GM23248 (cell line): ENCODE measurements around the gene RPP25. TPM values are rescaled to one million over a fixed set of nuclear protein-coding genes. Genes with fewer than 3 reads are reported as not detected.
"Not testable (repeated sequence)": the region's sequence is repeated elsewhere in the genome, so short reads cannot be mapped to it uniquely, and the experiment has no call there.

ENCODE experiments used
- DNase-seq: peaks from one replicate; pipeline ENCODE4 v3.0.0-alpha.2; 2015
- H2AFZ ChIP-seq: fragments of 200-600 bp; sonication (generic); 2 replicates; pipeline ENCODE4 v1.6.1; 2016; ENCODE audit warnings: antibody characterized with exemption
- H3F3A ChIP-seq: fragments of 200-600 bp; sonication (generic); 2 replicates; pipeline ENCODE4 v1.6.1; 2016; ENCODE audit warnings: mild to moderate bottlenecking, antibody characterized with exemption, mixed run types; ENCODE audit not compliant: insufficient read depth
- H3K27ac ChIP-seq: fragments of 200-600 bp; sonication (generic); 2 replicates; pipeline ENCODE4 v1.5.1; 2016; ENCODE audit warnings: mild to moderate bottlenecking
- H3K27me3 ChIP-seq: fragments of 200-600 bp; sonication (generic); replicated peaks from 2 replicates; pipeline ENCODE4 v1.6.1; 2016; ENCODE audit warnings: mild to moderate bottlenecking; ENCODE audit not compliant: insufficient read depth
- H3K36me3 ChIP-seq: fragments of 200-600 bp; sonication (generic); 2 replicates; pipeline ENCODE4 v1.6.1; 2016; ENCODE audit warnings: low read depth, mild to moderate bottlenecking
- H3K4me1 ChIP-seq: fragments of 200-600 bp; sonication (generic); 2 replicates; pipeline ENCODE4 v1.6.1; 2016; ENCODE audit warnings: mild to moderate bottlenecking; ENCODE audit not compliant: insufficient read depth
- H3K4me2 ChIP-seq: fragments of 200-600 bp; sonication (generic); one replicate; pipeline ENCODE4 v1.6.1; 2016; ENCODE audit warnings: mild to moderate bottlenecking; ENCODE audit not compliant: unreplicated experiment
- H3K4me3 ChIP-seq: fragments of 200-600 bp; sonication (generic); 2 replicates; pipeline ENCODE4 v1.5.1; 2016; ENCODE audit warnings: mild to moderate bottlenecking
- H3K79me2 ChIP-seq: fragments of 200-600 bp; sonication (generic); 2 replicates; pipeline ENCODE4 v1.6.1; 2016; ENCODE audit warnings: mild to moderate bottlenecking; ENCODE audit not compliant: insufficient read depth
- H3K9ac ChIP-seq: fragments of 200-600 bp; sonication (generic); 2 replicates; pipeline ENCODE4 v1.6.1; 2016; ENCODE audit warnings: mild to moderate bottlenecking
- H3K9me2 ChIP-seq: fragments of 200-600 bp; sonication (generic); 2 replicates; pipeline ENCODE4 v1.6.1; 2016; ENCODE audit warnings: mixed run types, mild to moderate bottlenecking, moderate library complexity; ENCODE audit not compliant: insufficient read depth
- H3K9me3 ChIP-seq: fragments of 200-600 bp; sonication (generic); one replicate; pipeline ENCODE4 v1.6.1; 2017; ENCODE audit warnings: low read depth
- H4K20me1 ChIP-seq: fragments of 200-600 bp; sonication (generic); 2 replicates; pipeline ENCODE4 v1.6.0; 2016; ENCODE audit not compliant: insufficient read depth
- EZH2 ChIP-seq: fragments of 200-600 bp; sonication (generic); IDR thresholded peaks from 2 replicates; pipeline ENCODE4 v1.6.1; 2018; ENCODE audit warnings: antibody characterized with exemption, mild to moderate bottlenecking; ENCODE audit not compliant: insufficient read depth, poor library complexity, severe bottlenecking
- EZH2phosphoT487 ChIP-seq: fragments of 200-600 bp; sonication (generic); IDR thresholded peaks from 2 replicates; pipeline ENCODE4 v1.6.1; 2018; ENCODE audit warnings: antibody characterized with exemption, moderate library complexity, mild to moderate bottlenecking, low read depth; ENCODE audit not compliant: insufficient read depth
- WGBS, 2 experiments: methylation state at CpG; one replicate each; pipeline ENCODE4 v1.1.6; 2015 to 2017; ENCODE audit warnings: low lambda C conversion rate in 2 of 2, low coverage in 1 of 2; ENCODE audit errors: missing lambda C conversion rate in 2 of 2; 5-methylcytosine and 5-hydroxymethylcytosine counted together
- in situ Hi-C: fragments of 300-500 bp; cut with MboI; formaldehyde crosslinking; loops from 2 replicates; pipeline ENCODE4 v1.15.0; 2020
- polyA plus RNA-seq: library from polyadenylated mRNA; unstranded; fragments of >200 nt; fragmentation: Nextera tagmentation; extraction: Ambion mirVana; gene quantifications from 2 replicates; pipeline ENCODE4 v1.2.1, GENCODE V29; 2016
- total RNA-seq: library from RNA; depleted of rRNA; stranded (reverse); fragments of >200 nt; shearing (Covaris generic); gene quantifications from 2 replicates; pipeline ENCODE4 v1.2.3, GENCODE V29; 2014

RPP25 gene
- total and polyA plus RNA-seq, 2 experiments from 2014 or later: 3.4 to 4.5 TPM

DNA sequence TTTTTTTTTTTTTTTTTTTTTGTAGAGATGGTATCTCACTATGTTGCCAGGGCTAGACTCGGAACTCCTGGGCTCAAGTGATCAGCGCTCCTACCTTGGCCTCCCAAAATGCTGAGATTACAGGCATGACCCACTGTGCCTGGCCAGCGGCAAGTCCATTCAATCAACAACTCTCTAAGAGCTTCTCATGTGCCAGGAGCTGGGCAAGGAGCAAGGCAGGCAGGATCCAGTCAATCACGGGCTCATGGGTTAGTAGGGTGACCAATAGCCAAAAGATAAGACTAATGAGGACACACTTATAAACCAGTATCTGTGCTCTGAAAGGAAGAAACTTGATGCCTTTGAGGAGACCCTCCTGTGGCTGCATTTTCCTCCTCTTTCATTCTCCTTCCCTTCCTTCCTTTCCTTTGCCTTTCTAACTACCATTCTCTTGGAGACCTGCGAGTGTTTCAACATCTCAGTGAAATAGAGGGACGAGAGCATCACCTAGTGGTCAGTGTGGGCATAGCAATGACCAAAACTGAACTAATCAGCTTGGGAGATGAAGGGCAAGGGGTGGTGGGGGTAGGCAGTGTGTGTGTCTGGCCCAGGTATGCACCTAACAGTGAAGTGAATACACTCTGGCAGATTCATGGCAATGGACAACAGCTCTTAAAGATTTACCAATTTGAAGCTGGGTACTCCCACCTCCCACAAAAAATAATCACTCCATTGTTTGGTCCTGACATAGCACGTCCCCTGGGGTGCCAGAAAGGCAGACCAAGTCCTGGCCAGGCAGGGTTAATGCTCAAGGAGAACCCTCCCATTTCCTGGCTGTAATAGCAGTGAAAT, 6.3 kb downstream of the RPP25 start:
- Histone ChIP-seq H3K4me1 (no peaks in the 10 kb centered on the region), H3K36me3 (no peaks in the 10 kb centered on the region), H3K4me3 (no peak overlapping the region), H3K79me2 (no peaks in the 10 kb centered on the region), H3K9me2 (no peaks in the 10 kb centered on the region), H3K27ac (no peak overlapping the region), H4K20me1 (no peaks in the 10 kb centered on the region), H3K9ac (no peak overlapping the region), H3K4me2 (no peak overlapping the region), H3F3A (no peaks in the 10 kb centered on the region), H3K9me3 (no peaks in the 10 kb centered on the region), H2AFZ (no peak overlapping the region), H3K27me3 (no peaks in the 10 kb centered on the region)
- no peak for TF ChIP-seq EZH2phosphoT487
- no peak for TF ChIP-seq EZH2
- DNase-seq: peak; percentile 74
- in situ Hi-C loops: loop anchor here (5.0 kb wide), 1 partner anchor 178 kb away; no protein-coding TSS in a partner anchor
- 24 to 35% methylated on average over 7 of the region's 7 CpGs for WGBS, 2 experiments

GRCh38 chr15:74937590-74938371, 18.8 kb downstream of the RPP25 start, which contains the start of gene COX5A:
TSS of gene COX5A (minus strand) at chr15:74938073. CDS start at chr15:74938014, 59 bp downstream.
- H3K79me2 ChIP-seq: peaks cover 50% of the 10 kb centered on the region
- DNase-seq: peak; percentile 99
- in situ Hi-C loops: no loop called here
- H3K4me3 ChIP-seq: peak within 1 kb of the TSS; percentile 85
- whole genome bisulfite sequencing, 2 experiments: 1 to 4% methylated on average over 43 to 49 of the region's 85 CpGs
- peak within 1 kb of the TSS; percentile 96 for H3K4me2 ChIP-seq
- H3K9ac ChIP-seq: peak within 1 kb of the TSS; percentile 92
- peaks cover 7% of the 10 kb centered on the region for H3K4me1 ChIP-seq
- H3K36me3 ChIP-seq: no peaks in the 10 kb centered on the region
- TF ChIP-seq EZH2 (no peak), EZH2phosphoT487 (no peak)
- H4K20me1 ChIP-seq: no peaks in the 10 kb centered on the region
- peak within 1 kb of the TSS; percentile 99 for H2AFZ ChIP-seq
- H3K9me2 ChIP-seq: no peaks in the 10 kb centered on the region
- peak within 1 kb of the TSS; percentile 76 for H3K27ac ChIP-seq
- no peaks in the 10 kb centered on the region for H3K27me3 ChIP-seq
- peaks cover 10% of the 10 kb centered on the region for H3F3A ChIP-seq
- H3K9me3 ChIP-seq: no peaks in the 10 kb centered on the region

GRCh38 chr15:74937272-74937589, 19.3 kb downstream of the RPP25 start:
- peaks cover 10% of the 10 kb centered on the region for H3F3A ChIP-seq
- peak overlapping the region; percentile 85 for H3K4me3 ChIP-seq
- peak overlapping the region; percentile 92 for H3K9ac ChIP-seq
- no peaks in the 10 kb centered on the region for H3K36me3 ChIP-seq
- 0 to 1% methylated on average over 11 to 18 of the region's 18 CpGs for WGBS, 2 experiments
- peak overlapping the region; percentile 96 for H3K4me2 ChIP-seq
- no peaks in the 10 kb centered on the region for H3K27me3 ChIP-seq
- DNase-seq: no peak
- H3K79me2 ChIP-seq: peaks cover 55% of the 10 kb centered on the region
- H2AFZ ChIP-seq: peak overlapping the region; percentile 99
- in situ Hi-C loops: no loop called here
- peaks cover 7% of the 10 kb centered on the region for H3K4me1 ChIP-seq
- TF ChIP-seq EZH2: no peak
- TF ChIP-seq EZH2phosphoT487: no peak
- no peaks in the 10 kb centered on the region for H4K20me1 ChIP-seq
- H3K9me2 ChIP-seq: no peaks in the 10 kb centered on the region
- H3K27ac ChIP-seq: peak overlapping the region; percentile 76
- no peaks in the 10 kb centered on the region for H3K9me3 ChIP-seq

DNA sequence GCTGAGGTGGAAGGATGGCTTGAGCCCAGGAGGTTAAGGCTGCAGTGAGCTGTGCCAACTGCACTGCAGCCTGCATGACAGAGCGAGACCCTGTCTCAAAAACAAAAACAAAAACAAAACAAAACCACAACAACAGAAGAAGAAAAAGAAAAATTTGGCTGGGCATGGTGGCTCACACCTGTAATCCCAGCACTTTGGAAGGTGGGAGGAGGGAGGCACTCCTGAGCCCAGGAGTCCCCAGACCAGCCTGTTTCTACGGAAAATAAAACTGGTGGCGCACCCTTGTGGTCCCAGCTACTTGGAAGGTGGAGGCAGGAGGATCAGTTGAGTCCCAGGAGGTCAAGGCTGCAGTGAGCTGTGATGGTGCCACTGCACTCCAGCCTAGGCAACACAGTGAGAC, 21.4 kb downstream of the RPP25 start:
- H4K20me1 ChIP-seq, H3K4me1 ChIP-seq, H3K27ac ChIP-seq, H3K4me3 ChIP-seq, H3K27me3 ChIP-seq, in situ Hi-C loops, H3F3A ChIP-seq, H3K36me3 ChIP-seq, DNase-seq, H3K4me2 ChIP-seq, H3K9me2 ChIP-seq, H3K9ac ChIP-seq, H3K9me3 ChIP-seq, H2AFZ ChIP-seq: not testable (repeated sequence)
- H3K79me2 ChIP-seq: peaks cover 74% of the 10 kb centered on the region
- 92 to 98% methylated on average over 3 of the region's 3 CpGs for WGBS, 2 experiments
